COLO829 (cell line): ENCODE results near the gene ZNF714.

Experiments used
- DNase-seq: peaks from one replicate; pipeline ENCODE4 v3.0.0; 2012; ENCODE audit warnings: low spot score

The ZNF714 gene

DNA sequence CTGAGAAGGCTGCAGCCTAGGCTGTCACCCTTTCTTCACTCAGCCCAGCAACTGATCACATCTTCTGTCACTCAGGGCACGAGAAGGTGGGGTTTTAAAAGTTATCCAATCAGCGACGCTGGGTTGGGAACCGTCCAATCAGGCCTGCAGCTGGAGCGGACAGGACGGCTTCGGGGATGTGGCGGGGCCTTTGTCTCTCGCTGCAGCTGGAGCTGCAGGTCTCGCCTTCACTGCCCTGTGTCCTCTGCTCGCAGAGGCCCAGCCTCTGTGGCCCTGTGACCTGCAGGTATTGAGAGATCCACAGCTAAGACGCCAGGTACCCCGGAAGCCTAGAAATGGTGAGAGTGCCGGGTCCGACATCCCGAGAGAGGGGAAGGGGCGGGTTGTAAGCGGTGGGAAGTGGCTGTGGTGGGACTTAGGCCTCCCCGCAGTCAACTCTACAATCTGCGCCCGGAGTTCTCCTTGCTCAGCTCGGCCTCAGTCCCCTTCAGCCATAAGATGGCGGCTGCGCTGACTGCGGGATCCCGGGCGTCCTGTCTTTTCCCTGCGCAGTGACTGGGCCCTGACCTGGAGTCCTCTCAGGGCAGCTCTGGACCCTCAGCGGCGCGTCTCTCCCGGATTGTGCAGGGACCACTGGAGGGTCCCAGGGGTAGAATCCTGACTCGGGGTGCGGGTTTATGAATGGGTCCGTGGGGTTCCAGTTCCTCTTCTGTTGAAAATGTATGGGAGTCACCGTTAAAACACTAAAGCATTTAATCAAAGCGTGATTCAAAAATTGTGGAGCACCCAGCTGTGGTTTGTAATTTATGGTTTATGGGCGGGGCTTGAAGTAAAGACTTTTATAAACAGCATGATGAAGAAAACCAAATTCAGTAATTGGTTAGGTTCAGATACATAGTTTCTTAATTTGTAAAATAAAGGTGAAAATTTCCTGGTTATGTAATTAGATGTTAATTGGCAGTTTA is at the start of gene ZNF714:
TSS of gene ZNF714 (plus strand) at position 193 of the 965 bp plus-strand sequence. CDS start 16,066 bp downstream, outside the sequence.
- peak; percentile 66 for DNase-seq

DNA sequence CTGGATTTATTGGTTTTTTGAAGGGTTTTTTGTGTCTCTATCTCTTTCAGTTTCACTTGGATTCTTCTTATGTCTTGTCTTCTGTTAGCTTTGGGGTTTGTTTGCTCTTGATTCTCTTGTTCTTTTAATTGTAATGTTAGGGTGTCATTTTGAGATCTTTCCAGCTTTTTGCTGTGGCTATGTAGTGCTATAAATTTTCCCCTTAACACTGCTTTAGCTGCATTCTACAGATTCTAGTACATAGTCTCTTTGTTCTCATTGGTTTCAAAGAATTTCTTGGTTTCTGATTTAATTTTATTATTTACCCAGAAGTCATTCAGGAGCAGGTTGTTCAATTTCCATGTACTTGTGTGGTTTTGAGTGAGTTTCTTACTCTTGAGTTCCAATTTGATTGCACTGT is 37.0 kb upstream of the ZNF714 start:
- no peak for DNase-seq

DNA sequence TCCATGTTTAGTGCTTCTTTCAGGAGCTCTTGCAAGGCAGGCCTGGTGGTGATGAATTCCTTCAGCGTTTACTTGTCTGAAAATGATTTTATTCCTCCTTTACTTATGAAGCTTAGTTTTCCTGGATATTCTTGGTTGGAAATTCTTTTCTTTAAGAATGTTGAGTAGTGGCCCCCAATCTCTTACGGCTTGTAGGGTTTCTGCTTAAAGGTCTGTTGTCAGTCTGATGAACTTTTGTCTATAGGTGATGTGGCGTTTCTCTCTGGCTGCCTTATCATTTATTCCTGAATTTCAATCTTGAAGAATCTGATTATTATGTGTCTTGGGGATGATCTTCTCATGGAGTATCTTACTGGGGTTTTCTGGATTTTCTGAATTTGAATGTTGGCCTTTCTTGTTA is 35.5 kb upstream of the ZNF714 start:
- no peak for DNase-seq

DNA sequence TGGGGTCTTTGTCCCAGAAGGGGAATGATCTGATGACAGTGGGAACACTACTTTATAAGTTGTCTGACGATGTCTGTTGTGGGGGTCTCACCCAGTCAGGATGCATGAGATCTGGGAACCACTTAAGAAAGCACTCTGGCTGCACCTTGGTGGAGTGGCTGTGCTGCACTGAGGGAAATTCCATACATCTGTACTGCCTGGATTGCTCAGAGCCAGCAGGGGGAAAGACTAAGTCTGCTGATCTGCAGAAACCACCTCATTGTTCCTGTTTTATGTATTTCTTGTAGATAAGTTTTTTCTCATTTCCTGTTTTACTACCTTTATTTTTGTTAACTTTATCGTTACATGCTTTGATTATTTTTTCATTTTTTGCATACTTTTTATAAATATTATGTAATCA is 34.3 kb upstream of the ZNF714 start:
- DNase-seq: no peak

DNA sequence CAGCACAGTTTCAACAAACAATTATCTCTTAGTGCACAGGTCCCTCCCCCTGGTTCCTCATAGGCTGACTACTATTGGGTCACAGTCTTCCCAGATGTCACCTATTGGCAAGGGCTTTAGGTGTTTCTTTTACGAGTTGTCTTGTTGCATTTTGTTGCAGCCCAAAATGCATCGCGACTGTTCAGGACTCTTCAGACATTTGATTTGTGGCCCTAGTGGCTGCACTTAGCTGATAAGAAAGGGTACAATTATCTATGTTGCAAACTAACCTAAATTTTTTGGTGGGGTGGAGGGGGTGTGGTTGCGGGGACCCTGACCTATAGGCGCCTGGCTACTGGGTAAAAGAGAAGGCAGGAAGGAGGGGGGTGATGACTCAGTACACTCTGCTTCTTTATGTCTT is 29.1 kb upstream of the ZNF714 start:
- no peak for DNase-seq

DNA sequence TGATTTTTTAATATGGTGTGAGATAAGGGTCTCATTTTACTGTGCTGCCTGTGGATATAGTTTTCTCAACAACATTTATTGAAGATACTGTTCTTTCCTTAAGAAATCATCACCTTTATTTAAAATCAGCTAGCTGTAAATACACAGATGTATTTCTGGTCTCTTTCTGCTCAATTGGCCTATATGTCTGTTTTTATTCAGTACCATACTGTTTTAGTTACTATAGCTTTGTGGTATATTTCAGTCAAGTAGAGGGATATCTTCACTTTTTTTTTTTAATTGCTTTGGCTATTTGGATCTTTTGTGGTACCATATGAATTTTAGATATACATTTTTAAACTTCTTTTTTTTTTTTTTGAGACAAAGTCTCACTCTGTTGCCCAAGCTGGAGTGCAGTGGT is 16.7 kb upstream of the ZNF714 start:
- no peak for DNase-seq

DNA sequence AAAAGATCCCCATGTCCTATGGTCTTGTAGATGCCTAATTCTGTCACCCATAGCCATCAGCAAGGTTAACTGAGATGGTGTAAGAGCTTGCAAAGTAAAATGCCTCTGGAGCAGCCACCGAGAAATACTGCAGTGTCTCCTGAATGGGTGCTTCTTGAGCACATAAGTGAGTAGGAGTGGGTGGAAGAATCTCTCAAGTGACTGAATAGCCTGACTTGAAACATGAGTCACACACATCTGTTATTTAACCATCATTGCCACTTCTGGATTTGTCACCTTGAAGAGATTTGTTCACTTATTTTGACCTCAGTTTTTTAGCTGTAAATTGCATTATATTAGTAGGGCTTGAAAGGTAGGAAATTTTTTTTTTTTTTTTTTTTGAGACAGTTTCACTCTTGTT is 2.3 kb downstream of the ZNF714 start:
- DNase-seq: peak; percentile 4

DNA sequence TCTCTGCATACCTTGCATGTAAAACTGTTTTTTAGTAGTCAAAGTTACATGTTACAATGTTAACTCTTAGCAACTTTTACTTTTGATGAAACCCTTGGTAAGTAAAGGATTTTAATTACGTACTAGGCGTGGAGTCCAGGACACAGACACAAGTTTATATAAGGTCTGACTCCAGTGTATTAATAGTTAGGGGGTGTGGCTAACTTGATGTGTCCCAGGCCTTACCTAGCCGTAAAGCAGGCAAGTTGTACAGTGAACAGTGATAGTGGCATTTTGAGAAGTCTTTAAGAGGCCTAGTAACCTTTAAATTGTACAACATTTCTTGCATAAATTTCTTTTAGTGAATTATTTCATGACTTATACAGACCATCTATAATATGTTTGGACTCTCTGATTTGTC is 5.9 kb downstream of the ZNF714 start:
- DNase-seq: no peak

DNA sequence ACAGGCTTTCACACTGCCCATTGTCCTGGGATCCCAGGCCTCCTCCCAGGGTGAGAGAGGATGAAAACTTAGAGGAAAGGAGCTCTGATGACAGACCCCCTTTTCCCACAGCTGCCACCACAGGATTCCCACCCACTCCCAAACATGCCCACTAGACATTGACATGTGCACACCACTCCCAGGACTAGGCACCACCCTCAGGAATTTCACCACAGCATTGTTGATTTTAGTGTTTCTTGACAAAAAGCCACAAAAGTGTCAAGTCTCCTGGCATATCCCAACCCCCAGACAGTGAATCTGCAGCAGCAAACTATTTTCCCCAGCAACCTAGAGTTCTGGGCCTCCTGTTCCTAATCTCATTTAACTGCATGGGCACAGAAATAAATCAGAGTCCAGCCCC is 10.1 kb downstream of the ZNF714 start:
- no peak for DNase-seq

DNA sequence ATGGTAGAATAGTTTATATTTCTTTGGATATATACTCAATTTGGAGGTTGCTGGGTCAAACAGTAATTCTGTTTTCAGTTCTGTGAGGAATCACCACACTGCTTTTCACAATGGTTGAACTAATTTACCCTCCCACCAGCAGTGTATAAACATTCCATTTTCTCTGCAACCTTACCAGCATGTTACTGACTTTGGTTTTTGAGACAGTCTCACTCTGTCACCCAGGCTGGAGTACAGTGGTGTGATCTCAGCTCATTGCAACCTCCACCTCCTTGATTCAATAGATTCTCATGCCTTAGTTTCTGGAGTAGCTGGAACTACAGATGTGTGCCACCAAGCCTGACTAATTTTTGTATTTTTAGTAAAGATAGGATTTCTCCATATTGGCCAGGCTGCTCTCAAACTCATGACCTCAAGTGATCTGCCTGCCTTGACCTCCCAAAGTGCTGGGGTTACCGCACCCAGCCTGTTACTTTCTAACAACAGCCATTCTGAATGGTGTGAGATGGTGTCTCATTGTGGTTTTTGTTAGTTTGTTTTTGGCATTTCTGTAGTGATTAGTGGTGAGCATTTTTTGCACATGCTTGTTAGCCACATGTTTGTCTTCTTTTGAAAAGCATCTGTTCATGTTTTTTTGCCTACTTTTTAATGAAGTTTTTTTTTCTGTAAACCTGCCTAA is 12.5 kb downstream of the ZNF714 start:
- no peak for DNase-seq

DNA sequence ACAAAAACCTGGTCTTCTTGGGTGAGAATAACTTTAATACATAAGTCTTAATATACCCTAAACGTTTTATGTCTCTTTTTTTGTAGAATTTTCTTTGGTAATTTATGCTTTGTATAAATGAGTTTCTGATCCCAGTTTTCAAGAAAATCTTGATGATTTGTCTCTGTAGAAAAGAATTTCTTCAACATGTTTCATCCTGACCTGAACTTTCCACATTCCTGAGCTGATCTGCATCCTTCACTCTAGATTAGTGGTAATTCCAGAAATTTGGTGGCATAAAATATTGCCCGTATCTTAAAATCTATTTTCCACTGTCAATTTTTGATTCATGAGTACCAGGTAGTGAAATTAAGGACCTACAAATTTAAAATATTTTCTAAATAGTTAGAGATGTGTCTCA is 16.3 kb downstream of the ZNF714 start:
- no peak for DNase-seq

DNA sequence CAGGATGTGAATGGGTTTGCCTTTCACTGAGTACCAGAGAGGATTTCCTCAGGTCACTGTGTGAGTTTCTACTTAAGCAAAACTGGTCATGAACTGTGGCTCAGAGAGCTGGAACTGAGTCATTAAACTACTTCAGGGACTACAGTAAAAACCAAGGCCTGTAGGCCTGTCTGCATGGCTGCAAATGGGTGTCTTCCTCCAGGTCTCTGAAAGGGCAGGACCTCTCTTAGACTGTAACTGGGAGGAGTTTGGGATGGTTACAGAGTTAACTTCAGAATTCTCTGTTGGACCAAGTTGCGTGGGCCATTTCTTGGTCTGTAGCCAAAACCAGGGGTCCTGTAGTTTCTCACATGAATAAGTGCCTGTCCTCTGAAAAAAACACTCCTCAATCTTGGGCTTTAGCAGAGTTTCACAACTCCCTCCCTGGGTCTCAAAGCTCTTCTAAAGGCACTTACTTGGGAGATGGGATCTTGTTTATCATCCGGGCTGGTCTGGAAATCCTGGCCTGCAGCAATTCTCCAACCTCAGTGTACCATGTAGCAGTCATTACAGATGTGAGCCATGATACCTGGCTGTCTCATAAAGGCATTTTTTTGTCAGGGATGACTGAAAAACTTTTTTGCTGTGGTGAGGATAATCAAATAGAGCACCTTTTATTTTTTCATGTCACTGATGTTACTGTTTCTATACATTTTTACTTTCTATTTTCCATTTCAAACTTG is 19.7 kb downstream of the ZNF714 start:
- no peak for DNase-seq

DNA sequence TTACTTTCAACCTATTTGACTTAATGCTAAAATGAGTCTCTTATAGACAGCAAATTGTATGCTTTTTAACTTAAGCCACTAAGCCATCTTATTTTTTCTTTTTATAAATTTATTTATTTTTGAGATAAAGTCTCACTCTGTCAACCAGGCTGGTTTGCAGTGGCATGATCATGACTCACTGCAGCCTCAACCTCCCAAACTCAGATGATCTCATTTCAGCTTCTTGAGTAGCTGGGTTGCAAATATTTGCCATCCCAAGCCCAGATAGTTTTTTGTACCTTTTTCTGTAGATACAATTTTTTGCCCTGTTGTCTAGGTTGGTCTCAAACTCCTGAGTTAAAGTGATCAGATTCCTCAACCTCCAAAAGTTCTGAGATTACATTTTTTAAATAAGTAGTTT is 27.1 kb downstream of the ZNF714 start:
- no peak for DNase-seq

DNA sequence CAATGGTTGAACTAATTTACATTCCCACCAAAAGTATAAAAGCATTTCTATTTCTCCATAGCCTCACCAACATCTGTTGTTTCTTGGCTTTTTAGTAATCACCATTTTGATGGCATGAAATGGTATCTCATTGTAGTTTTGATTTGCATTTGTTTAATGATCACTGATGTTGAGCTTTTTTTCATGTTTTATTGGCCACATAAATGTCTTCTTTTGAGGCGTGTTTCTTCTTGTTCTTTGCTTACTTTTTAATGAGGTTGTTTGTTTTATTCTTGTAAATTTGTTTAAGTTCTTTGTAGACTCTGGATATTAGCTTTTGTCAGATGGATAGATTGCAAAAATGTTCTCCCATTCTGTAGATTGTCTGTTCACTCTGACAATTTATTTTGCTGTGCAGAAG is 28.2 kb downstream of the ZNF714 start:
- DNase-seq: no peak

DNA sequence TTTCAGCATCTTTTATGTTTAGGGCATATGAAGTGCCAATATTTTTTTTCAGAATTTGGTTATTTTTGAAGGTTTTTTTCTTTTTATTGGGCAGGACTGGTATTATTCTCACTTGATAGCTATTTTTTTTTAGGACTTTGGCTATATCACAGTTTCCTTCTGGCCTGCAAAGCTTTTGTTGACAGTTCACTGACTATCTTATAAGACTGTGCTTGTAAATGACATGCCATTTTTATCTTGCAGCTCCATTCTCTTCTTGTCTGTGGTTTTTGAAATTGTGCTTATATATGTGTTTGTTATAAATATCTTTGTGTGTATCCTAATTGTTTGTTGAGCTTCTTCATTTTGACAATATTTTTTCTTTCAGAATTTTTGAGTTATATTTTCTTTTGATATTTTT is 33.4 kb downstream of the ZNF714 start:
- DNase-seq: no peak

DNA sequence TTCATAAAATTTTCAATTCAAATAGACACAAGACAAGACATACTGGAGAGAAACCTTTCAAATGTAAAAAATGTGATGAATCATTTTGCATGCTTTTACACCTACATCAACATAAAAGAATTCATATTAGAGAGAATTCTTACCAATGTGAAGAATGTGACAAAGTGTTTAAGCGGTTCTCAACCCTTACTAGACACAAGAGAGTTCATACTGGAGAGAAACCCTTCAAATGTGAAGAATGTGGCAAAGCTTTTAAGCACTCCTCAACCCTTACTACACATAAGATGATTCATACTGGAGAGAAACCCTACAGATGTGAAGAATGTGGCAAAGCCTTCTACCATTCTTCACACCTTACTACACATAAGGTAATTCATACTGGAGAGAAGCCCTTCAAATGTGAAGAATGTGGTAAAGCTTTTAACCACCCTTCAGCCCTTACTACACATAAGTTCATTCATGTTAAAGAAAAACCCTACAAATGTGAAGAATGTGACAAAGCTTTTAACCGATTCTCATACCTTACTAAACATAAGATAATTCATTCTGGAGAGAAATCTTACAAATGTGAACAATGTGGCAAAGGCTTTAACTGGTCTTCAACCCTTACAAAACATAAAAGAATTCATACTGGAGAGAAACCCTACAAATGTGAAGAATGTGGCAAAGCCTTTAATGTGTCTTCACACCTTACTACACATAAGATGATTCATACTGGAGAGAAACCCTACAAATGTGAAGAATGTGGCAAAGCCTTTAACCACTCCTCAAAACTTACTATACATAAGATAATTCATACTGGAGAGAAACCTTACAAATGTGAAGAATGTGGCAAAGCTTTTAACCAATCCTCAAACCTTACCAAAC is 35.3 kb downstream of the ZNF714 start:
- DNase-seq: no peak

DNA sequence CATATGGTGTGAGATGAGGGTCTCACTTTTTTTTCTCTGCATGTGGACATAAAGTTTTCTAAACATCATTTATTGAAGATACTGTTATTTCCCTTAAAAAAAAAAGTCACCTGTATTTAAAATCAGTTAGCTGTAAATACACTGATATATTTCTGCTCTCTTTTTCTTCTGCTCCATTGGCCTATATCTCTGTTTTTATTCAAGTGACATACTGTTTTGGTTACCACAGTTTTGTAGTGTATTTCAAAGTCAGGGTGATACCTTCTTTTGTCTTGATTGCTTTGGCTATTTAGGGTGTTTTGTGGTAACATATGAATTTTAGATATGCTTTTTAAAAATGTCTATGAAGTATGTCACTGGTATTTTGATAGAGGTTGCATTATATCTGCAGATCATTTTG is 44.1 kb downstream of the ZNF714 start:
- DNase-seq: no peak

DNA sequence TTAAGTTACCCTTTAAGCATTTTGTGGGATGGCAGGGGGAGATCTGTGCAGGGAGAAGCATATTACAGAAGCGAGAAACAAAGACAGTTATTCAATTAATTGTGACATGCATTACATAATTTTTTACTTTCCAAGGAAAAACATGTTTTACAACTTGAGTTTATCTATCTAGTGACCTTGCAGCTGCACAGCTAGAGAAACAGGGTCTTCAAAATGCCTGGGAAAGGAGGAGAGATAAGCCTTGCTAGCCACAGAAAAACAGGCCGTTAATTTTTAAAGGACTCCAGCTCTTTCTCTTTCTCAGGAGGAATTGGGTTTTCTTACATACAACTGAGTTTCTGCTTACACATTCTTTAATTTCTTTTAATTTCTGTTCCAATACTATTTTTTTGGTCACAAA is 45.0 kb downstream of the ZNF714 start:
- no peak for DNase-seq

DNA sequence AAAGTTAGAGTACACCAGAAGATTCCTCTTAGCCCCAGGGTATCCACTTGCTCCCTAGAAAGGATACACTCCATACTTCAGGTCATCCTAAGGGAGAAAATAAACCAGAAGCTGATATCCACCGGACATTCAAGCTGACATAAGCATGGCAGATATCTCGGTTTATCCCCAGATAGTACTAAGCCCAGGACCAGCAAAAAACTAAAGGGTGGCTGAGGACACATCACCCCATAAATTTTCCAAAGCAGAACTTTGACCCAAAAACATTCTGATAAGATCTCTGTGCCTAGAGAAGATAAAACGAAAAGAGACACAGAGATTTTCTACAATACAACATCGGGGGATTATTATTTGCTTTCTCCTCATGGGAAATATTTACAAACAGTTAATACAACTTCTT is 45.9 kb downstream of the ZNF714 start:
- no peak for DNase-seq

DNA sequence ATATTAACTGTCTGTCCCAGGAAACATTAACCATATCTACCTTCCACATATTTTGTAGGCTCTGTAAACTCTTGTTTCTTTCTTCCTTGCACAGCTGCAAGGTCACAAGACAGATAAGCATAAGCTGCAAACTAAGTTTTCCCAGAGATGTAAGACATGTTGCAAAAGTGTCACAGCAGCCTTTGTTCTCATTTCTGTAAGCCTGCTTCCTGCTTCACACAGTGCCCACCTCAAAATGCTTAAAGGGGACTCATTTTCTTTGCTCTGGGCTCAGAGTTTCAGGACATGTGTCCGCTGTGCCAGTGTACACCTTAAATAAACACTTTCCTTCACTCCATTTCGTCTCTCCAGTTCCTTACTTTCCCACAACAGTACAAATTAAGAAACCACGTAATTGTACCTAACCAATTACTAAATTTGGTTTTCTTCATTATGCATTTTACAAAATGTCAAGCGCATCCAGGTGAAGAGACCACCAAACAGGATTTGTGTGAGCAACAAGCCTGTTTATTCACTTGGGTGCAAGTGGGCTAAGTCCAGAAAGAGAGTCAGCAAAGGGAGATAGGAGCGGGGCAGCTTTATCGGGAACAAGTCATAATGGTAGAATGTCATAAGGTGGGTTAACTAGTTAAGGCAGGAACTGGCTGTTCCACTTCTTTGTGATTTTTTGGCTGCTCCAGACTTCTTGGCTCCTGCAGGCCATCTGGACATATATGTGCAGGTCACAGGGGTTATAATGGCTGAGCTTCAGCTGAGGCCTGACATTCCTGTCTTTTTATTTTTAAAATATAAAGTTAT is 47.1 kb downstream of the ZNF714 start:
- DNase-seq: no peak
